Hindlimb muscle (tissue), 1 donor: Measurements from ENCODE around the gene HINT2. TPM values are rescaled to one million over a fixed set of nuclear protein-coding genes. Genes with fewer than 3 reads are reported as not detected.

ENCODE experiments used
- DNase-seq: peaks from one replicate; pipeline ENCODE4 v3.0.0-alpha.2; 2013
- polyA plus RNA-seq: library from polyadenylated mRNA; unstranded; fragments of 120-200 nt; gene quantifications from one replicate; pipeline ENCODE4 v1.2.1, GENCODE V29; 2013; ENCODE audit not compliant: insufficient read length

Gene HINT2
- polyA plus RNA-seq, result 30.4 TPM

DNA sequence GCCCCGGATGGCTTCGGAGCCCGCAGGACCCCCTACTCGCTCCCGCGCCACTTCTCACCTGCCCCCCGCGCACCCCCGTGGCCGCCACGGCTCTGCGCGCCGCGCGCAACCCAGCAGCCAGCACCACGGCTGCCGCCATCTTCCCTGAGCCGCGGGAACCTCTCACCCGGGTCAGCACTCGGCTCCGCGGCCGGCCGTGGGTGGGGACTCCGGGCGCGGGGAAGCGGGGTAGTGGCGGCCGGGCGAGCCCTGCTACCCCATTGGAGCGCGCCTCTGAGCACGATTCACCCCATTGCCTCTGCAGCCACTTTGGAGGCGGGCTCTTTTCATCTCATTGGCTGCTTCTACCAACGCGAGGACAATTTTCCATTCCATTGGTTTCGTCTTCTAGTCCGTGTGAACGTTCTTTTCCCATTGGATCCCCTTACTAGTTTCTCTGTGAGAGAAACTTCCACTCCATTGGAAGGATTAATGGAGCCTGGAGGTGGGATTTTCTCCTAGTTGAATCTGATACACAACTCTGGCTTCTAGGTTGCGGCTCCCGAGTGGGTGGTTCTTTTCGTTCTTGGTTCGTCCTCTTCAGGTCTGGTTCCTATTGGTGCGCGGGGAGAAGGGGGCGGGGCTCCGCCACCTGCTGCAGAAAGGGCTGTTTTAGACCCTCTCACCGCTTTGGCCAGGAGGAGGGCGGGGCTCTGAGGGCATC lies at the start of gene HINT2:
Gene HINT2, minus strand, starts transcription at position 202 of the 703 bp plus-strand sequence. Its CDS starts 63 bp downstream, at position 139.
- DNase-seq, result peak; percentile 97

DNA sequence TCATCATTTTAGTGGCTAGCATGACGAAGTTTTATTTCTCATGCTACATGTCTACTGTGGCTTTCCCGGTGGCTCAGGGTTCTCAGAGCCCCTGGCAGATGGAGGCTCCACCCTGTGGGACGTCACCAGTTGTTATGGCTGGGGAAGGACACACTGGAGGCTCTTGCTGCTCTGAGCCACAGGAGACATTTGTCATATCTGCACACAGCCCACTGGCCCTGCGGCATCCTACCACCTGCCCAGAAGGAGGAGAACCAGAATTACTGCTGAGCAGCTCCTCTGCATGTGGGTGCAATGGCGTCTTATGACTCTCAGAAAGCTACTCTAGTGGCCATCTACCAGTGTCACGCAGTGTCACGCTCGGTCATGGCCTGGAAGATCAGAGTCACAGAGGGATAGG lies 48.7 kb upstream of the HINT2 start:
- DNase-seq, result no peak

DNA sequence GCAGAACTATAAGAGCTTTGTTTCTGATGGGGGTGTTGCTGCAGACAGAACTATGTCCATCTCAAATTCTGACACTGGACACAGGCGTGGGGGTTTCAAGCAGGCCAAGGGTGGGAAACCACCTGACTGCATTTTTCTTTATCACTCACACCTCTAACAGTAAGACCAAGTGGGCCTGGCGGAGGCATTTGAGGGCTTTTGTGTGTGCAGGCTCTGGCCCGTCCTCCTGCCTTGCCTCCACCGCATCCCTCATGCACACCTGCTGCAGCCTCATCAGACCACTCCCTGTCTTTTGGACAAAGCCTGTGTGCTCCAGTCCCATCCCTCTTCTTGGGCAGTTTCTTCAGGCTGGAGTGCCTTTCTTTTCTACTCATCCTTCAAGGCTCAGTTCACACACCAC lies 47.5 kb upstream of the HINT2 start:
- no peak for DNase-seq

DNA sequence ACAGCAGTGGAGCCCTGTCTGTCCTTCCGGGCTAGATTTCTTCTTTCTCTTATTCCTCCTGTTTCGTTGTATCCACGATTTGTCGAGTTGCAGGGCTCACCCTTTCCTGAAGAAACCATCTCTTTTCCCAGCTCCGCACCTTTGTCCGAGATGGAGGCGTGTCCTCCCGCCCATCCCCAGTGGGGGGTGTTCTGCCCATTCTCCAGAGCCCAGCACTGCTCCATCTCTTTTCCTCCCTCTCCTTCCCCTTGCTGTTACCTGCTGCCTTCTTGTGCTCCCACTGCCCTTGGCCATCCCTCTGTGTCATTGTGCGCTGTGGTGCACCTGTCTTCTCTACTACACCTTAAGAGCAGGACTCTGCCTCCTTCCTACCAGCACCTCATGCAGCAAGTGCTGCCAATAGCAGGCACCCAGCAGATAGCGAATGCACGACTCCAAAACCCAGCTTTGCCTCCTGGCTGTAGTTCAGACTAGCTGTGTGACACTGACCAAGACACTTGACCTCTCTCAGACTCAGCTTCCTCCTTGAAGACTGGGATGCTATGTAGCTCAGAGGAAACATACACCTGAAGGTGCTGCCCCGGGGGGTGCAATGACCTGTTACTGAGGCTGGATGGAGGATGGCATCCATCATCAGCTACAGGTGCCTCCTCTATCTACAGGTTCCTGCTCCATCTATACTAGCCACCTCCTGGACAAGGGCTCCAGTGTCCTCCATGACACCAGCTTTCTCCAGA lies 46.5 kb upstream of the HINT2 start:
- DNase-seq, result no peak

DNA sequence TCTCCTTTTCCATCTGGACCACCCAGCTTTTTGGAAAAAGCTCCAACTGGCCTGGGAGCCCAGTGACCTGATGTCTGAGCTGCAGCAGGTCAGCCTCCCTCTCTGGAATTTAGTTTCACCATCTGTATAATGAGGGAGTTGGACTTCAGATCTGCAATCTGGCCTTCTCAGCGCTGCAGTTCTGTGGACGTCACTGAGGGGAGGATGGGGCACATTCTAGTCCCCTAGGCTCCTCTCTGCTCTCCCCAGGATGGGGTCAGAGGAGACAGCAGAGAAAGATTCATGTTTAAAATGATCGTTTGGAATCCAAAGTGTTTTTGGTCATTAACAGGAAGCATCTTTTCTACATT lies 45.1 kb upstream of the HINT2 start:
- DNase-seq, result no peak

DNA sequence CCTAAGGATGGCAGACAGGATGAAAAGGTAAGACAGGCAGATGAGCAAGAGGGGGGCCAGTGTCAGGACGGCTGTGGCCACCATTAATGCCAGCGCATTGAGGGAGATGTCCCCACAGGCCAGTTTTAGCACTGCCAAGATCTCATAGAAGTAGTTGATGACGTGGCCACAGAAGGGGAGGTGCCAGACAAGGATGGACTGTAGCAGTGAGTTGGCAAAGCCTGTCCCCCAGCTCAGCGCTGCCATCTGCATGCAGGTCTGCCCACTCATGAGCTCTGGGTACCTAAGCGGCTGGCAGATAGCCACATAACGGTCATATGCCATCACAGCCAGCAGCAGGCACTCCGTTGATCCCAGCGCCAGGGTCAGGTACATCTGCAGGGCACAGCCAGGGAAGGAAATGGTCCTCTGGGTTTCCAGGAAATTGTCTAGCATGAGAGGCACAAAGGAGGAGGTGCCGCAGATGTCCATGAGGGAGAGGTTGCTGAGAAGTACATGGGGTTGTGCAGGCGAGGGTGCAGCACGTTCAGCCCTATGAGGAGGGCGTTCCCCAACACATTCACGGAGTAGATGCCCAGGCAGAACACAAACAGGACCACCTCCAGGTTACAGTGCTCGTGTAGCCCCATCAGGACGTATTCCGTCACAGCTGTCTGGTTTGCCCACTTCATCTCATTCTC lies 44.6 kb upstream of the HINT2 start:
- DNase-seq, result no peak

DNA sequence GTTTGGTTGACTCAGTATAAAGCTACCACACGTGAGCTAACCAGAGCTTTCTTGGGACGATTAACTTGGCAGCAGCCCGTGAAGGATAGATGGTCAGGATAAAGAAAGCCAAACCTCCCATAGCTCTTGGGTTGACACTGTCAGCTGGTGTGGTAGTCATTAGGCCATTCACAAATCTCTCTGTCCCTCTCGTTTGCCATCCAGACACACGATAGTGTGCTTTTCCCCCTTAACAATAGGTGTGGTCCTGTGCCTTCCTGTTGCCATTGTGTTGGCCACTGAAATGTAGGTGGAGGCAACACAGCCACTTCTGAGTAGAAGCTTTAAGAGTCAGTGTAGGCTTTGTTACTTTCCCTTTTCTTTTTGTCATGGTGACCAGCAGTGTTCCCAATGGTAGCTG lies 43.6 kb upstream of the HINT2 start:
- no peak for DNase-seq

DNA sequence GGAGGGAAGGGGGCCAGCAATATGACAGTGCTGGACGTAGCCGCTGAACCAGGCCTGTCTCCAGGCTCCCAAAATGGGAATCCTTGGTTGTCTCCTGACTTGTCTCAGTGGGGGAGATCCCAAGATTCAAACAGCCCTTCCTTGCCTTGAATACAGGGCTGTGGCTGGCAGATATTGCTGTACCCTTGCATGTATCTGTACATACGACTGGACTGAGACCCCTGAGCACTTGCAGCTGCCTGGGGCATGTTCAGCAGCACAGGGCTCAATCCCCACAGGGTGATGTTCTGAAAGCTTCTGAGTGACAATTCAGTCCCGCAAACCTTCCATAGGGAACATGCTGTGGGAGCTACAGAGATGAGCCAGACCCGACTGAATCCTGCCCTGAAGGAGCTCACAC lies 42.0 kb upstream of the HINT2 start:
- DNase-seq, result no peak

DNA sequence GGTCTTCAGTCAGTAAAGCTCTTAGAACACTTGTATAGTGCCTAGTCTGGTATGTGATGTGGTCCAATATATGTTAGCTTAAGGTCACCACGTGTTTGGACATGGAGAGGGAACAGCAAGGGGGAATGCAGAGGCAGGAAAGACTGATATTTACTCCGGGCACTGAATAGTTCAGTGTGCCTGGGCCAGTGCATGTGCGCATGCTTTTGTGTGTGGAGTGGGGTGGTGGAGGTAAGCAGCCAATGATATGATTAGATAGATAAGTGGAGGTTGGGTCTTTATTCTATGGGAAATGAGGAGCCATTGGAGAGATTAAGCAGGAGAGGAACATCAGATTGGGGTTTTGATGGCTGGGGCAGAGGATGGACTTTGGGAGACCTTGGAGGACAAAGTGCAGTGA lies 41.4 kb upstream of the HINT2 start:
- DNase-seq, result no peak

DNA sequence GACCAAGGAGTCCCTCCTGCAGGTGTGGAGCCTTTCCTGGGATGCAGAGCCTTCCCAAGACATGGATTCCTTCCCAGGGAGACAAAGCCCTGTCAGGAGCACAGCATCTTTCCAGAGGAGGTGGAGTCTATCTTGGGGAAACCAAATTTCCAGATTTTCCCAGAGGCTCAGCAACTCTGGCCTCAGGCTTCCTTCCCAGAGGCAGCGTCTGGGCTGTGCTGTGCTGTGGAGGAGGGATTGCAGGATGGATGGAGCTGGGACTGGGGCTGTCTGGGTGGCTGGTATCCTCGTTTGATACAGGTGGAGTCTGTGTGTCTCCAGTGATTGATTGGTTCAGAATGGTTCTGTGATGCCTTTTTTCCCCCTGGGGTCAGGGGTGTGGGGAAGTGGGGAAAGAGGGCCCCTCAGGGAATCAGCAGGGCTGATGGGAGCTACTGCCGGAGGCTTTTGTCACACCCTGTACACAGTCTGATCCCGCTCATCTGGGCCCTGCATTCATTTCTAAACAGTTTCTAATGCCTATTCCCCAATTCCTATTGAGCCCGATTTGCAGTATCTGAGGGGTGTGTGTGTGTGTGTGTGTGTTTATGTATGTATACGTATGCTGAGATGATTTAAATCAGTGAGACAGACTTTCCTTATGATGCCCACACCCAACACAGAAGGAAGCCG lies 39.4 kb upstream of the HINT2 start:
- DNase-seq, result no peak

DNA sequence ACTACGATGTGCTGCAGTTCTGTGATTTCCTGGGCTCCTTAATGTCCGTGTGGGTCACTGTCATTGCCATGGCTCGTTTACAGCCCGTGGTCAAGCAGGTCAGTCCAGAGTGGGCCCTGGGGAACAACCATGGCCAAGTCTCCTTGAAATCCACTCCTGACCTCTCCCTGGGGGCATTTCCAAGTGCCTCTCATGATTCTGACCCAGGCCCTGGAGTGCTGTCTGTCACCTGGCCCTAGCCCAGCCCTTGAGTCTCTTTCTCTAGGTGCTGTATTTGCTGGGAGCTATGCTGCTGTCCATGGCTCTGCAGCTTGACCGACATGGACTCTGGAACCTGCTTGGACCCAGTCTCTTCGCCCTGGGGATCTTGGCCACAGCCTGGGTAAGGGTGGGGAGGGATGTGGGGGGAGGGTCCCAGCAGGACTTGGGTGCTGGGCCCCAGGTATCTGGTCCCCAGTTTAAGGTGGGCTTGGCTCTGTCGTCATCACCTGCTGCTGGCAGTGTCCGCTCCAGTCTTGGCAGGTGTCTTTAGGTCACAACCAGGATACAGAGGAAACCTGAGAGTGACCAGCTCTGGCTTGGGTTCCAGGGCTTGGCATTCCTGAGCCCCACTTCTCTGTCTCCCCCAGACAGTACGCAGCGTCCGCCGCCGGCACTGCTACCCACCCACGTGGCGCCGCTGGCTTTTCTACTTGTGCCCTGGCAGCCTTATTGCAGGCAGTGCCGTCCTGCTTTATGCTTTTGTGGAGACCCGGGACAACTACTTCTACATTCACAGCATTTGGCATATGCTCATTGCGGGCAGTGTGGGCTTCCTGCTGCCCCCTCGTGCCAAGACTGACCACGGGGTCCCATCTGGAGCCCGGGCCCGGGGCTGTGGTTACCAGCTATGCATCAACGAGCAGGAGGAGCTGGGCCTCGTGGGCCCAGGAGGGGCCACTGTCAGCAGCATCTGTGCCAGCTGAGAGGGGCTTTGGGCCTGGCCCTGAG lies 38.3 kb upstream of the HINT2 start:
- DNase-seq, result no peak

DNA sequence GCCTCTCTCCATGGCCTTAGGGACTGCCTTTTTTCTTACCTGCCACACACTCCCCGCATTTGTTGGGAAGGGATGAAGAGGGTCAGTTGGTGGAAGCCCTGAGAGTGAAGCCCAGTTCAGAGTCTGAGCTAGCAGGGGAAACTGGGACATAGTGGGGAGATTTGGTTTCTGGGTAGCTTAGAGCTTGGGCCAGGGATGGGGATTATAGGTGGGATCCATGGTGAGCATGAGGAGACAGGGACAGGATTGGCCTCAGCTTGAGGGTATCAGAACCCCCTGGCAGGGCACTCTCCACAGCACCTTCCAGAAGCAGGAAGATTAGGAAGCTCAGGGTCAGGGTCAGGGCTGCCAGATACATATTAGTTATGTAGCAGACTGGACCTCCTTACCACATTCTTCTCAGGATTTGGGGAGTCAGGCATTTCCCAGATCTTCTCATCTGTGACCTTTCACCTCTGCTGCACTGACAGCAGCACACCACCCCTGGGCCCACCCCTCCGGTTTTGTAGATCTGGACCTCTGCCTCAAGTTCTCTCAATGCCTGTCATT lies 37.5 kb upstream of the HINT2 start:
- no peak for DNase-seq

DNA sequence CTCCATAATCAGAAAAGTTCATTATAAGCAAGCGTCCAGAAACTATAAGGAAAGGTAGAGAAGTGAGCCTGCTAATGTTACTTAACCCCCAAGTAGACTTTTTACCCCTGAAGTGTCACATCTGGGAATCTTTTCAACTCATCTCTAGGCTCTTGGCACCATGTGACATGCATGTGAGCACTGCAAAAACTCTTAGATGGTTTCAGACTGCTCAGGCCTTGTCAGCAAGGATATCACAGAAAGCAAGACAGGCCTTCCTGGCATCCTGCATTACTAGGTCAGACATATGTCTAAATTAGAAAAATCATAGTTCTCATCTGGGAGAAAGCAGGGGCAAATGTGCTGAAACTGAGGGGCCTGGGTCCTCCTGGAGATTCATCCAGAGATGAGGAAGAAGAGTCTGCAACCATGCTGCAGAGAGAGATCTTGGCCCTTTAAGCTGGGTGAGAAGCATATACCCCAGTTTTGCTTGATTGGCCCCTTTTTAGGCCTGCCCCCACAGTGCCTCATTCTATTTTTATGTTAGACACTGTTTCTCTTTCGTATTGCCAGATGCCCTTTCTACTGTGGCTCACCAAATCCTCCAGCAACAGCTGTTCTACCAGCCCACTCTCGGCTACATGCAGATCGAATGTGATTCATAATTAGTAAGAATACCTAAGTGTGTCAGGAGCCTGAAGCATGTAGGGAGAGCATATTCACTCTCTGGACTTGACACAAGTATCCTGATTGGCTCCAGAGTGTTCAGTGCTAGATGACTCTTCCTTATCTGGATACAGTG lies 33.1 kb upstream of the HINT2 start:
- no peak for DNase-seq

DNA sequence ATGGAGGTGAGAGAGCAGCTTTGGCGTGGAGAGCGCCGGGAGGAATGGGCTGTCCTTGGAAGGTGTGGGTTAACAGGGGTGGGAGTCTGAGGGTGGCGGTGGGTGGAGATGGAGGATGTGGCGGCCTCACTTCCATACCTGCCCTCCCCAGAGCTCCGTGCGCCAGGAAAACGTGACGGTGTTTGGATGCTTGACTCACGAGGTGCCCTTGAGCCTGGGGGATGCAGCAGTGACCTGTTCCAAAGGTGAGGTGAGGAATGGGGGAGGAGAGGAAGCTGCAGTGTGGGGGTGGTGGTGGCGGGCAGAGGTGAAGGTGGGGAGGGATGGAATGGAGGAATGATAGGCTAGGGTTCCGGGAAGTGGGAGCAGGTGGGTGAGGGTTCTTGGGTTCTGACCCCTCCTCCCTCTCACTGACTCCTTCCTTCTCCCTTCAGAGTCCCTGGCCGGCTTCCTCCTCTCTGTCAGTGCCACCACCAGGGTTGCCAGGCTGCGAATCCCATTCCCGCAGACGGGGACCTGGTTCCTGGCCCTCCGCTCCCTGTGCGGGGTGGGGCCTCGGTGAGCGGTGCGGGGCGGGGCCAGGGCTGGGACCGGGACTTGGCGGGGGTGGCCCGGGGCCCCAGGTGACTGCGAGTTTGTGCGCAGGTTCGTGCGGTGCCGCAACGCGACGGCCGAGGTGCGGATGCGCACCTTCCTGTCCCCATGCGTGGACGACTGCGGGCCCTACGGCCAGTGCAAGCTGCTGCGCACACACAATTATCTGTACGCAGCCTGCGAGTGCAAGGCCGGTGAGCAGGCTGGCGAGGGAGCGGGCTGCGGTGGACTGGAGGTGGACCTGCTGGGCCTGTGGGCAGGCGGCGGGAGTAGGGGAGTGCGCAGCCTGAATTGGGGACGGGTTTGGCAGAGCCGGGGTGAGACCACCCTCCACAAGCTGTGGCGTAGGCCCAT lies 31.3 kb upstream of the HINT2 start:
- no peak for DNase-seq

DNA sequence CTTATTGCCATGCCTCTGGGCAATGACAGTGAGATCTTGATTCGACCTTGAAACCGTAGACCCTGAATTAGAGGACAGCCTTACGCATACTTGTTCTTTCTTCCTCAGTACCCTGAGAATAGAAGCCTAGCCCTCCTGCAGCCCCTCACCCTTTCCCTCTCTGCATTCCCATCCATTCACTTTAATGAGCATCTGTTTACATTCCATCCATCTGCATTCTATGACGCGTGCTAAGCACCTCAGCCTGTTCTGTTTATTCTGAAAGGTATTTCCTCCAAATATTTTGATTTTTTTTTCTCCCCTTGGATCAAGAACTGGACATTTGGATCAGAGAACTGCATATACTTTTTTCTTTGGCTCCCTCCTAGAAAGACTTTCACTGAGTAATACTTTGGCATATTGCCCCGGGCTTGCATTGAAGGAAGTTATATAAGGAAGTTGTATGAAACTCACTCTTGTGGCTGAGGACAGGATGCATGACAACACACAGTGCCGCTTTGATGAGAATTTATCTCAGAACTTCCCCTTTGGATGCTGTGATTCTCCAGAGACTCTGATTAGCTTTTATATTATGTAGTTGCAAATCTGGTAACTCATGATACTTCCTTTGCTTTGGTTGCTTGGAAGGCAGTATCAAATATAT lies 29.9 kb upstream of the HINT2 start:
- peak; percentile 88 for DNase-seq

DNA sequence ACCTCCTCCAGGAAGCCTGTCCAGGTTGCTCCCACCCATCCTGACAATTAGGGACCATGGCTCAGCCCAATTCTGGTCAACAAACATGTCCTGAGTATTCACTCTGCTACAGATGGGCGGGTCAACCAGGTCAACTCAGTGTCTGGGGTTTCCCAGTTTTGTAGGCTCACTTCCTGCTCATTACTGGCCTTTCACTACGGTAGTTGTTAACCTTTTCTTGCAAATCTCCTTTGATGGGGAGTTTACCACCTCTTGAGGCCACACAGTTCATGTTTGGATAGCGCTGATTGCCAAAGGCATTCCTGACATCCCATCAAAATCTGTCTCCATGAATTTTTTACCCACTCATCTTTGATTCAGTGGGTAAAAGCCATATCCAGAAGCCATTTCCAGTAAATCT lies 28.0 kb upstream of the HINT2 start:
- no peak for DNase-seq

DNA sequence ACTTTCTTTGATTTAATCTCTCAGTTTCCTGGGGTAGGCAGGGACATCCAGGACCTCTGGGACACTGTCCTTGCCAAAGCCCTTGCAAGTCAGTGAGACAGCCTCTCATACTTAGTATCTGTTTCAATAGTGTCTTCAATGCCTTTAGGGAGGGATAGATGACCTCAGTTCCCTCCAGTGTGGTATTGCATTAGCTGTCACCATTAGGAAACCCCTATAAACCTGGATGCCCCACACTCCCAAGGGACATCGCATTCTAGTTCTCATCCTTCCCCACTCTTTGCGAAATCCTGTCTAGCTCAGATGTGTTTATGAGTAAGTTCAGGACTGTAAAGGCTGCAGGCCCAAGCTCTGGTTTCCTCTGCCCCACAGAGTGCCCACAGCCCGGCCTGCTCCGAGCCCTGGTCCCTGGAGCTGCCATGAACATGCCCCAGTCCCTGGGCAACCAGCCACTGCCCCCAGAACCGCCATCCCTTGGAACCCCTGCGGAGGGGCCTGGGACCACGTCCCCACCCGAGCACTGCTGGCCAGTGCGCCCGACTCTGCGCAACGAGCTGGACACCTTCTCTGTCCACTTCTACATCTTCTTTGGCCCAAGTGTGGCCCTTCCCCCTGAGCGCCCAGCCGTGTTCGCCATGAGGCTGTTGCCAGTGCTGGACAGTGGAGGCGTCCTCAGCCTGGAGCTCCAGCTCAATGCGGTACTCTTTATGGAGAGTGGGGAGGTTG lies 27.3 kb upstream of the HINT2 start:
- DNase-seq, result no peak

DNA sequence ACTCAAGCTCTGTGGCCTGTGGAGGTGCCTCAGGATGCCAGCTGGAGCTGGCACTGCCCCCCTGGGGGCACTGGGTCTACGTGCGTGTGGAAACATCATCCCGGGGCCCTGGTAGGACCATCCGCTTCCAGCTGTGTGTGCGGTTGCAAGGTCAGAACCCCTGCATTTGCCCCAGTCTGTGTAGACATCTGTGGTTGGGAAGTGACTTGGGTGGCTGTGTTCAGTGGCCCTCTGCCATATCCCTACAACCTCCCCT lies 26.7 kb upstream of the HINT2 start:
- DNase-seq, result no peak
